H4 (cell line): ENCODE measurements around the gene SMIM26. TPM values are rescaled to one million over a fixed set of nuclear protein-coding genes. Genes with fewer than 3 reads are reported as not detected.

Experiments
- DNase-seq: peaks from one replicate; pipeline ENCODE4 v3.0.0-alpha.2; 2015; ENCODE audit warnings: low spot score
- total RNA-seq: library from RNA; depleted of rRNA; stranded (reverse); fragments of >200 nt; shearing (Covaris generic); gene quantifications from 2 replicates; pipeline ENCODE4 v1.2.3, GENCODE V29; 2014; rRNA removed

SMIM26 gene
- total RNA-seq, 1 experiment from 2014 or later: 148 TPM

- DNase-seq: no peak
Measured at GRCh38 chr20:18580012-18580411, 12.8 kb downstream of the SMIM26 start.

GRCh38 chr20:18585134-18585533 lies 17.9 kb downstream of the SMIM26 start:
- DNase-seq: peak; percentile 48

- peak; percentile 78 for DNase-seq
Measured at GRCh38 chr20:18587665-18588573, 20.7 kb downstream of the SMIM26 start, which contains the start of gene DTD1. TSS of gene DTD1 (plus strand) at chr20:18588054. CDS start at chr20:18588073, 19 bp downstream.

- DNase-seq: no peak
Measured at GRCh38 chr20:18588574-18588933, 21.3 kb downstream of the SMIM26 start.

GRCh38 chr20:18589941-18590674 lies 22.9 kb downstream of the SMIM26 start:
- DNase-seq: no peak

GRCh38 chr20:18596270-18596669 lies 29.0 kb downstream of the SMIM26 start:
- DNase-seq: no peak

GRCh38 chr20:18609741-18610140 lies 42.5 kb downstream of the SMIM26 start:
- no peak for DNase-seq

GRCh38 chr20:18611492-18611891 lies 44.3 kb downstream of the SMIM26 start:
- no peak for DNase-seq

- DNase-seq: no peak
Measured at GRCh38 chr20:18613553-18613952, 46.3 kb downstream of the SMIM26 start.

GRCh38 chr20:18614244-18614643 lies 47.0 kb downstream of the SMIM26 start:
- no peak for DNase-seq

- no peak for DNase-seq
Measured at GRCh38 chr20:18615020-18615650, 47.9 kb downstream of the SMIM26 start.

Other genes with a start within 250 kb of the SMIM26 start
- 0.66 and 0.80 TPM in 2 replicates for gene DZANK1, start 100.4 kb upstream of the SMIM26 start, total RNA-seq
- 14.4 and 17.5 TPM in 2 replicates for gene POLR3F, start 100.0 kb upstream of the SMIM26 start, total RNA-seq
- 10.7 and 19.0 TPM in 2 replicates for gene RBBP9, start 70.2 kb upstream of the SMIM26 start, total RNA-seq
- 45.8 and 50.2 TPM in 2 replicates for gene SEC23B, start 59.5 kb upstream of the SMIM26 start, total RNA-seq
- gene DTD1, start 20.6 kb downstream of the SMIM26 start, total RNA-seq: 78.0 and 108 TPM in 2 replicates
- not detected in 2 replicates for gene SCP2D1, start 246.4 kb downstream of the SMIM26 start, total RNA-seq